HepG2 (cell line): Measurements from ENCODE around the gene QRFP.

Source experiments
- ATF7 ChIP-seq, 2 experiments: fragments of 450-650 bp in 1 of 2; sonication (generic) in 1 of 2; formaldehyde crosslinking in 1 of 2; IDR thresholded peaks; 2 replicates each; pipeline versions ENCODE4 v1.4.0 to v1.6.1; 2016 to 2020; ENCODE audit warnings: antibody characterized with exemption in 1 of 2, mild to moderate bottlenecking in 1 of 2, missing genetic modification reagents in 1 of 2
- CBX1 ChIP-seq: IDR thresholded peaks from one replicate; pipeline ENCODE4 v1.6.1; 2016; ENCODE audit warnings: antibody characterized with exemption, low read depth
- CTCF ChIP-seq: sonication (generic); formaldehyde crosslinking; IDR thresholded peaks from 2 replicates; pipeline ENCODE4 v1.5.0; 2020; ENCODE audit warnings: mild to moderate bottlenecking, missing genetic modification reagents, moderate library complexity
- FOXA1 ChIP-seq, 2 experiments: fragments of 450-650 bp in 1 of 2; sonication (generic) in 1 of 2; formaldehyde crosslinking in 1 of 2; IDR thresholded peaks; 2 replicates each; pipeline versions ENCODE4 v1.4.0 to v1.6.1; 2016 to 2020; ENCODE audit warnings: missing genetic modification reagents in 1 of 2
- FOXO1 ChIP-seq: sonication (generic); formaldehyde crosslinking; IDR thresholded peaks from 2 replicates; pipeline ENCODE4 v1.4.0; 2020; ENCODE audit warnings: missing genetic modification reagents
- HIC2 ChIP-seq: sonication (generic); formaldehyde crosslinking; IDR thresholded peaks from 2 replicates; pipeline ENCODE4 v1.9.0; 2022; ENCODE audit warnings: low read depth, missing genetic modification reagents
- JUNB ChIP-seq: sonication (generic); formaldehyde crosslinking; IDR thresholded peaks from 2 replicates; pipeline ENCODE4 v1.8.0; 2022; ENCODE audit warnings: missing genetic modification reagents, mild to moderate bottlenecking, borderline replicate concordance
- SSRP1 ChIP-seq: IDR thresholded peaks from 2 replicates; pipeline ENCODE4 v1.6.1; 2016; ENCODE audit warnings: control low read depth
- ZBTB7A ChIP-seq: sonication (generic); formaldehyde crosslinking; IDR thresholded peaks from 2 replicates; pipeline ENCODE4 v1.8.0; 2022; ENCODE audit warnings: mild to moderate bottlenecking, missing genetic modification reagents
- ZNF143 ChIP-seq: sonication (generic); formaldehyde crosslinking; IDR thresholded peaks from 2 replicates; pipeline ENCODE4 v1.4.0; 2020; ENCODE audit warnings: missing genetic modification reagents
- ZNF512B ChIP-seq: sonication (generic); formaldehyde crosslinking; IDR thresholded peaks from 2 replicates; pipeline ENCODE4 v1.5.1; 2020; ENCODE audit warnings: missing genetic modification reagents, mild to moderate bottlenecking, borderline replicate concordance
- ZNF543 ChIP-seq: sonication (generic); formaldehyde crosslinking; IDR thresholded peaks from 2 replicates; pipeline ENCODE4 v1.4.0; 2020; ENCODE audit warnings: mild to moderate bottlenecking, missing genetic modification reagents

GRCh38 chr9:130872508-130872907, 24.1 kb downstream of the QRFP start:
- no peak for TF ChIP-seq ZNF143
- no peak for TF ChIP-seq ZBTB7A
- TF ChIP-seq ZNF512B (CRISPR knock-in tag): no peak
- TF ChIP-seq SSRP1 (CRISPR knock-in tag): no peak
- TF ChIP-seq CBX1: no peak
- TF ChIP-seq FOXO1 (CRISPR knock-in tag): no peak
- TF ChIP-seq HIC2 (CRISPR knock-in tag): no peak
- no peak for TF ChIP-seq JUNB
- TF ChIP-seq CTCF (CRISPR knock-in tag): no peak
- TF ChIP-seq ATF7 (IDR thresholded peaks at IDR 0.05): no peak
- no peak for TF ChIP-seq ATF7 (CRISPR knock-in tag; IDR thresholded peaks at IDR 0.05)
- TF ChIP-seq ZNF543: no peak
- no peak for TF ChIP-seq FOXA1 (IDR thresholded peaks at IDR 0.05)
- TF ChIP-seq FOXA1 (CRISPR knock-in tag; IDR thresholded peaks at IDR 0.05): no peak
